ENCODE measurements around the gene NUDT4.

The NUDT4 gene

DNA sequence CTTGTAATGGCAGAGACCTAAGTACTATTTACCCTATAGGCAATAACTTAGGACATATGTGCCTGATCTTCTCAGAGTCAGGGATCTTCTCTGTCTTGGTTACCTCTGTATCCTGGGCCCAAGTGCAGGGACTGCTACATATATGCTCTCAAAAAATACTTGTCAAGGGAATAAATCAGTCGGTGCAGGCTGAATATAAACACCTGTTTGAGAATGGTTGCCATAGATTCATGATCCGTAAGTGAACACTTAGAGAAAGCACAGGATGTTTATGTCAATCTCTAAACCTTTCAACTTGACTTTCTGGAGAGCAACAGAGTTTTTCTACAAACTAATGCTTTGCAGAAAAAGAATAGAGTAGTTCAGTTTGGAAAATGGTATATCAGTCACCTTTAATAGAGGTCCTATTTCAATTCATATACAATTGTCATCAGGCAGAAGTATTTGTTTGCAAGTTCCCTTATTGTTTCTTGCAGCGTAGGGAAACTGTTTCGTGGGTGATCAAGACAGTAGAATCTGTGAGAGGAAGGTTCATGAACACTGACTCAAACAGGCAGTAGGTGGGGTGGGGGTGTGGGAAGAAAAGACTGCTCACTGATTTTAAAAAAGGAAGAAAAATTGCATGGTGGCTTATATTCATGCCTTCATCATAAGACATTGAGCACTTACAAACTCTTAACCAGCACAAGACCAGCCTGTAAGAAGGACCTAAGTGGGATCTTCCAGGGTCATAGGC, 70.0 kb downstream of the NUDT4 start:
- TF ChIP-seq, protein P1, sequence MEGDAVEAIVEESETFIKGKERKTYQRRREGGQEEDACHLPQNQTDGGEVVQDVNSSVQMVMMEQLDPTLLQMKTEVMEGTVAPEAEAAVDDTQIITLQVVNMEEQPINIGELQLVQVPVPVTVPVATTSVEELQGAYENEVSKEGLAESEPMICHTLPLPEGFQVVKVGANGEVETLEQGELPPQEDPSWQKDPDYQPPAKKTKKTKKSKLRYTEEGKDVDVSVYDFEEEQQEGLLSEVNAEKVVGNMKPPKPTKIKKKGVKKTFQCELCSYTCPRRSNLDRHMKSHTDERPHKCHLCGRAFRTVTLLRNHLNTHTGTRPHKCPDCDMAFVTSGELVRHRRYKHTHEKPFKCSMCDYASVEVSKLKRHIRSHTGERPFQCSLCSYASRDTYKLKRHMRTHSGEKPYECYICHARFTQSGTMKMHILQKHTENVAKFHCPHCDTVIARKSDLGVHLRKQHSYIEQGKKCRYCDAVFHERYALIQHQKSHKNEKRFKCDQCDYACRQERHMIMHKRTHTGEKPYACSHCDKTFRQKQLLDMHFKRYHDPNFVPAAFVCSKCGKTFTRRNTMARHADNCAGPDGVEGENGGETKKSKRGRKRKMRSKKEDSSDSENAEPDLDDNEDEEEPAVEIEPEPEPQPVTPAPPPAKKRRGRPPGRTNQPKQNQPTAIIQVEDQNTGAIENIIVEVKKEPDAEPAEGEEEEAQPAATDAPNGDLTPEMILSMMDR (conservative IDR thresholded peaks at IDR 0.05; ENCODE audit: low read length), result no peak
- H3K4me3 ChIP-seq (ENCODE audit: low read length), result no peak overlapping the region
- no peak for DNase-seq (ENCODE audit: low read depth)

DNA sequence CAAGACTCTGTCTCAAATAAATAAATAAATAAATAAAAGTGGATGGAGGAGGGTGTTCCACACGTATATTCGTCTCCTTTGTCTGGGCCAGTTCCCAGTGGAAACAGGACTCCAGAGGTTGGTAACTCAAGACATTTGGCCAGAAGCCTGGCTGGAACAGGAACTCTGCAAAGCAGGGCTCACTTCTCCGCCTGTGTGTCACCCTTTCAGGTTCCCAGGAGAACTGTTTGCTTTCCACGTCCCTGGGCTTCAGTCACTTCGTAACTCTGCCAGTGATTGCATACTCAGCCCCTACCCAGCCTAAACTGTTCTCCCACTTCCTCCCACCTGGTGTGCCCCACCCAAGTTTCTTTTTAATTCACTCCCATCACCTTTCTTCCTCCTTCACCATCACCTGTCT, 71.1 kb downstream of the NUDT4 start:
- no peak for DNase-seq (ENCODE audit: low read depth)
- TF ChIP-seq, protein P1 (conservative IDR thresholded peaks at IDR 0.05; ENCODE audit: low read length), result no peak
- H3K4me3 ChIP-seq (ENCODE audit: low read length), result no peak overlapping the region

DNA sequence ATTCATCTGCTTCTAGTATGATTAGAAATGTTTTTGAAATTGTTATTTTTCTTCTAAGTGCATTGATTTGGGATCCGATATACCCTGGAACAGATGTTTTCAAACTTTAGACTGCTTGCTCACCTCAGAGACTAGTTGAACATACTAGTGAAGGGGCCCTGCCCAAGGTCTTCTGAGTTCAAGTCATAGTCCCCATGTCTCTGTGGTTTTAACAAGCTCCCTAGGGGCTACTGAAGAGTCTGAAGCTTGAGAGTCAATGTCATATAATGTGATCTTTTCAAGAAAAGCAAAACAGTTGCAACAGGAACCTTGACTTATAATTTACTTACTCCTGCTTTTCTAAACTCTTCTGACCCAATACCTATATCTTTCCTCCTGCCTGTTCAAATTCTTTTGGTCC, 71.6 kb downstream of the NUDT4 start:
- H3K4me3 ChIP-seq (ENCODE audit: low read length), result no peak overlapping the region
- DNase-seq (ENCODE audit: low read depth), result no peak
- TF ChIP-seq, protein P1 (conservative IDR thresholded peaks at IDR 0.05; ENCODE audit: low read length), result no peak

DNA sequence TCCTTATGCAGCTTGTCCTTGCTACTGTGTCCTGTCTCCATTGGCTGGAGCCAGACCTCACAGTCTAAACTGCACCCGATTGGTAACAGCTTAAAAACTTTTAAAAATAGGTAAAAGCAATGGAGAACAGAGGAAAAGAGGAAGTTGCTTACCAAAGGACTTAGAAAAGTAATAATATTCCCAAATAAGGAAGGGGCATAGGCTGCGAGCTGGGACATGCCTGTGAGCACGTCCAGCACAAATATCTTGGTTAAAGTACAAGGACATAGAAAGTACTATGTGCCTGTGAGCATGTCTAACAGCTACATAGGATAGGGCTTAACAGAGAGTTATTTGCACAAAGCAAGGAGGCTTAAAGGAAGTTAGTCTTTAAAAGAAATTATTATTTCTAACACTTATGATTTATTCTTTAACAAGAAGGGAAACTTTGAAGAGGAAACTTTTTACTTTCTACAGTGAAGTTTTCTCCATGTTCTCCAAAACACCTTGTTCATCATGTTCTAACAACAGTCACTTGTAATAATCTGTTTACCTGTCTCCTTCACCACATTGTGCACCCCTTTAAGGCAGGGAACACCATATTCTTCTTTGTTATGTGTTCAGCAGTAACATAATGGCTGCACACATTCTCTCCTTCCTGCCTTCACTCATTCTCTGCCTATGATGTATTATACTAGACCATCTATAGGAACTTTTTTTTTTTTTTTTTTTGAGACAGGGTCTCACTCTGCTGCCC, 73.9 kb downstream of the NUDT4 start:
- DNase-seq (ENCODE audit: low read depth), result no peak
- no peak overlapping the region for H3K4me3 ChIP-seq (ENCODE audit: low read length)
- TF ChIP-seq, protein P1 (conservative IDR thresholded peaks at IDR 0.05; ENCODE audit: low read length), result no peak

DNA sequence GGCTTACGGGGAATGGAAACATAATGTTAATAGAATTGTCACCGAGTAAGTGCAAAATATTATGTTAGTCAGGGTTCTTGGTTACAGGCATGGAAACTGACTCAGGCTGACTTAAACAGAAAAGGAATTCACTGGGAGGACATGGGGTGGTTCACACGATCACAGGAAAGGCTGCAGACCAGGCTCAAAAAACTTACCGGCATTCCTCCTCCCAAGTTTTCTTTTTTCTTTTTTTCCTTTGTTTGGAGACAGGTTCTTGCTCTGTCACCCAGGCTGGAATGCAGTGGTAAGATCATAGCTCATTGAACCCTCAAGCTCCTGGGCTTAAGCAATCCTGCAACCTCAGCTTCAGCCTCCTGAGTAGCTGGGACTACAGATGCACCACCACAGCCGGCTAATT, 75.9 kb downstream of the NUDT4 start:
- TF ChIP-seq, protein P1 (conservative IDR thresholded peaks at IDR 0.05; ENCODE audit: low read length), result no peak
- H3K4me3 ChIP-seq (ENCODE audit: low read length), result no peak overlapping the region
- peak; percentile 69 for DNase-seq (ENCODE audit: low read depth)

DNA sequence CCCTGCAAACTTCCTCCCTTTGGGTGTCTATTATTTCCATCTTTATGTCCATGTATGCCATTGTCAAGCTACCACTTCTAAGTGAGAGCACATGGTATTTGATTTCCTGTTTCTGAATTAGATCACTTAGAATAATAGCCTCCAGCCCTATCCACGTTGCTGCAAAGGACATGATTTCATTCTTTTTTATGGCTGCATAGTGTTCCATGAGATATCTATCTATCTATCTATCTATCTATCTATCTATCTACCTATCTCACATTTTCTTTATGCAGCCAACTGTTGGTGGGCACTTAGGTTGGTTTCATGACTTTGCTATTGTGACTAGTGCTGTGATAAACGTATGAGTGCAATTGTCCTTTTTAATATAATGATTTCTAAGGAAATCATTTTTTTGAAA, 78.4 kb downstream of the NUDT4 start:
- DNase-seq (ENCODE audit: low read depth), result no peak
- no peak overlapping the region for H3K4me3 ChIP-seq (ENCODE audit: low read length)
- TF ChIP-seq, protein P1 (conservative IDR thresholded peaks at IDR 0.05; ENCODE audit: low read length), result no peak

All from AG10803 (cell line).